HEK293T (cell line): ENCODE measurements around the gene BMP8B.

Experiments
- BHLHE40 ChIP-seq: fragments of 450-650 bp; IDR thresholded peaks from 2 replicates; pipeline ENCODE4 v1.6.1; 2016; ENCODE audit warnings: mild to moderate bottlenecking, moderate library complexity, borderline replicate concordance
- ELF4 ChIP-seq: fragments of 450-650 bp; IDR thresholded peaks from 2 replicates; pipeline ENCODE4 v1.6.1; 2017; ENCODE audit warnings: antibody characterized with exemption
- FOXA1 ChIP-seq: fragments of 450-650 bp; IDR thresholded peaks from 2 replicates; pipeline ENCODE4 v1.6.1; 2016; ENCODE audit warnings: mild to moderate bottlenecking
- FOXK2 ChIP-seq: fragments of 450-650 bp; IDR thresholded peaks from 2 replicates; pipeline ENCODE4 v1.6.1; 2016; ENCODE audit warnings: mild to moderate bottlenecking
- FOXM1 ChIP-seq: fragments of 450-650 bp; IDR thresholded peaks from 2 replicates; pipeline ENCODE4 v1.6.1; 2017; ENCODE audit warnings: mild to moderate bottlenecking, borderline replicate concordance
- HDGF ChIP-seq: fragments of 450-650 bp; IDR thresholded peaks from 2 replicates; pipeline ENCODE4 v1.6.1; 2017; ENCODE audit warnings: antibody characterized with exemption, borderline replicate concordance
- L3MBTL2 ChIP-seq: fragments of 450-650 bp; conservative IDR thresholded peaks from 2 replicates; pipeline ENCODE4 v1.6.1; 2016; ENCODE audit warnings: mild to moderate bottlenecking
- SP1 ChIP-seq: fragments of 450-650 bp; IDR thresholded peaks from 2 replicates; pipeline ENCODE4 v1.6.1; 2017
- SUZ12 ChIP-seq: fragments of 450-650 bp; IDR thresholded peaks from 2 replicates; pipeline ENCODE4 v1.6.1; 2016; ENCODE audit warnings: mild to moderate bottlenecking
- TARDBP ChIP-seq: fragments of 450-650 bp; IDR thresholded peaks from 2 replicates; pipeline ENCODE4 v1.6.1; 2016
- ZNF384 ChIP-seq: fragments of 450-650 bp; IDR thresholded peaks from 2 replicates; pipeline ENCODE4 v1.6.1; 2016
- TF ChIP-seq, protein P1 (sequence below): fragments of 450-650 bp; IDR thresholded peaks from 2 replicates; pipeline ENCODE4 v1.6.1; 2016

DNA sequence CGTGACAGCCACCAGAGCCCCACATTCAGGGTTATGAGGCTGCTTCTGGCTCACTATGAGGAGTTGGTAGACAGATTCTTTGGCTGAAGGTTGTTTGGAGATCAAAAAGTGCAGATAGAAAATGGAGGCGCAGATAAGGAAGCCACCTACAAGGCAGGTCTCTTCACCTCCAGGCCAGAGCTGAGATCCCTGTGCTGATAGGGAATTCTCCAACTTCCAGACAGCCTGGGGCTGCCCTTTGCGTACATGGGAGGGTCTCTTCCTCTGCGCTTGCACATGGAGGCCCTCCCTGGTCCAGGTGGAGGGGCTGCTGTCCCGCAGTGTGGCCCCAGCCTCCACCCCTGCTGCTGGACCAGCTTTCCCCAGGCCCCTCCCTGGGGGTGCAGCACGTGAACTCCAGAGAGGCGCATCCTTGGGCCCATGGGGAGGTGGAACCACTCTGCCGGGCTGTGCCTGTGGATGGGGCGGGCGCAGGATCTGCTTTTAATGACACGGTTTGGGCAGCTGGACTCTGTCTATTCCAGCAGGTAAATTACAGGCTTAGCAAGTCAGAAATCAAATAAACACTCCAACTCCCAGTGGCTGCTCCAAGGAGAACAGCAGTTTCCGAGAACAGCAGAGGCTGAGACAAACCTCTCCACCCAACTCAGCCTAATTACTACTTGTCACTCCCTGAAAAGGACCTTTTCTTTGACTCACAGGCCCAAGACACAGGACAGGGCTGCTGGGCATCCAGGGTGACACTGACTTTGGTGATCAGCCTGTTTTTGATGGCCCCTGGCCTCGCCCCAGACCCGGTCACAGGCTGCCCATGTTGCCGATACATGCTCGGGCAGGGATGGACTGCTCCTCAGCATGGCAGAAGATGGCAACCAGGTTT, 29.9 kb downstream of the BMP8B start:
- no peak for TF ChIP-seq FOXM1
- TF ChIP-seq BHLHE40 = no peak
- no peak for TF ChIP-seq SP1
- no peak for TF ChIP-seq L3MBTL2
- no peak for TF ChIP-seq SUZ12
- TF ChIP-seq TARDBP = no peak
- TF ChIP-seq FOXA1 = no peak
- TF ChIP-seq ZNF384 = no peak
- no peak for TF ChIP-seq ELF4
- TF ChIP-seq FOXK2 = no peak
- no peak for TF ChIP-seq HDGF
- TF ChIP-seq, protein P1, sequence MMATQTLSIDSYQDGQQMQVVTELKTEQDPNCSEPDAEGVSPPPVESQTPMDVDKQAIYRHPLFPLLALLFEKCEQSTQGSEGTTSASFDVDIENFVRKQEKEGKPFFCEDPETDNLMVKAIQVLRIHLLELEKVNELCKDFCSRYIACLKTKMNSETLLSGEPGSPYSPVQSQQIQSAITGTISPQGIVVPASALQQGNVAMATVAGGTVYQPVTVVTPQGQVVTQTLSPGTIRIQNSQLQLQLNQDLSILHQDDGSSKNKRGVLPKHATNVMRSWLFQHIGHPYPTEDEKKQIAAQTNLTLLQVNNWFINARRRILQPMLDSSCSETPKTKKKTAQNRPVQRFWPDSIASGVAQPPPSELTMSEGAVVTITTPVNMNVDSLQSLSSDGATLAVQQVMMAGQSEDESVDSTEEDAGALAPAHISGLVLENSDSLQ = no peak
